Inferior parietal cortex (tissue), 1 donor: Measurements from ENCODE around the gene PARD3B.

Experiments
- DNase-seq: peaks from one replicate; pipeline ENCODE4 v3.0.0-alpha.2; 2016; ENCODE audit errors: extremely low spot score

The PARD3B gene

GRCh38 chr2:204835786-204836185 is 290.5 kb downstream of the PARD3B start:
- DNase-seq = no peak

GRCh38 chr2:204840504-204840903 is 295.2 kb downstream of the PARD3B start:
- no peak for DNase-seq

GRCh38 chr2:204842068-204842467 is 296.8 kb downstream of the PARD3B start:
- no peak for DNase-seq

- peak; percentile 58 for DNase-seq
Measured at GRCh38 chr2:204842661-204843485, 297.6 kb downstream of the PARD3B start.

- no peak for DNase-seq
Measured at GRCh38 chr2:204846471-204846870, 301.2 kb downstream of the PARD3B start.

- no peak for DNase-seq
Measured at GRCh38 chr2:204849892-204850291, 304.6 kb downstream of the PARD3B start.

GRCh38 chr2:204850581-204850980 is 305.3 kb downstream of the PARD3B start:
- no peak for DNase-seq

GRCh38 chr2:204853905-204854304 is 308.6 kb downstream of the PARD3B start:
- no peak for DNase-seq

GRCh38 chr2:204860274-204860673 is 315.0 kb downstream of the PARD3B start:
- peak; percentile 68 for DNase-seq

- no peak for DNase-seq
Measured at GRCh38 chr2:204862809-204863208, 317.5 kb downstream of the PARD3B start.

GRCh38 chr2:204863336-204863735 is 318.1 kb downstream of the PARD3B start:
- no peak for DNase-seq

- DNase-seq = no peak
Measured at GRCh38 chr2:204869132-204869823, 324.0 kb downstream of the PARD3B start.

- no peak for DNase-seq
Measured at GRCh38 chr2:204870053-204870452, 324.8 kb downstream of the PARD3B start.

GRCh38 chr2:204871231-204871953 is 326.1 kb downstream of the PARD3B start:
- DNase-seq = peak; percentile 72

GRCh38 chr2:204876311-204876710 is 331.0 kb downstream of the PARD3B start:
- DNase-seq = no peak

GRCh38 chr2:204877691-204878090 is 332.4 kb downstream of the PARD3B start:
- DNase-seq = no peak

GRCh38 chr2:204880928-204881327 is 335.7 kb downstream of the PARD3B start:
- DNase-seq = no peak

GRCh38 chr2:204881655-204882054 is 336.4 kb downstream of the PARD3B start:
- DNase-seq = no peak

- no peak for DNase-seq
Measured at GRCh38 chr2:204885747-204886146, 340.5 kb downstream of the PARD3B start.

GRCh38 chr2:204886713-204887112 is 341.4 kb downstream of the PARD3B start:
- no peak for DNase-seq

- no peak for DNase-seq
Measured at GRCh38 chr2:204888222-204888621, 342.9 kb downstream of the PARD3B start.

GRCh38 chr2:204890680-204891079 is 345.4 kb downstream of the PARD3B start:
- no peak for DNase-seq
